Right ventricle myocardium superior (tissue), 1 donor: ENCODE data around the gene OR7D2. TPM values are rescaled to one million over a fixed set of nuclear protein-coding genes. Genes with fewer than 3 reads are reported as not detected.

Experiments used
- ATAC-seq: fragments of 200-7000 bp; cut with Tn5 transposase; one replicate; pipeline ENCODE4 v1.9.1; 2020; ENCODE audit warnings: mild to moderate bottlenecking; ENCODE audit not compliant: poor library complexity
- DNase-seq: peaks from one replicate; pipeline ENCODE4 v3.0.0-alpha.2; 2020
- intact Hi-C: fragments of 100-400 bp; cut with DNase I; formaldehyde crosslinking; loops from one replicate; pipeline ENCODE4 v1.11.2; 2022
- long read RNA-seq: library from polyadenylated mRNA; unstranded; transcript quantifications from one replicate; pipeline ENCODE4 v2.0.0, GENCODE V29; 2021
- total RNA-seq: library from RNA; stranded (reverse); fragmentation: NEBNext Ultra II Directional; extraction: Animal tissue kit (Norgen Biotek cat#: 25700); gene quantifications from one replicate; pipeline ENCODE4 v1.2.1, GENCODE V29; 2021
- donor health status: DM: no; HTN: yes; CAD: no; lungs with severe emphysema.

Gene OR7D2
- total RNA-seq, result 0.22 TPM
- long read RNA-seq, partial matches to known transcripts, result 0 of 1 reads
- long read RNA-seq, other reads (novel, unspliced or antisense), result 1 of 1 reads

DNA sequence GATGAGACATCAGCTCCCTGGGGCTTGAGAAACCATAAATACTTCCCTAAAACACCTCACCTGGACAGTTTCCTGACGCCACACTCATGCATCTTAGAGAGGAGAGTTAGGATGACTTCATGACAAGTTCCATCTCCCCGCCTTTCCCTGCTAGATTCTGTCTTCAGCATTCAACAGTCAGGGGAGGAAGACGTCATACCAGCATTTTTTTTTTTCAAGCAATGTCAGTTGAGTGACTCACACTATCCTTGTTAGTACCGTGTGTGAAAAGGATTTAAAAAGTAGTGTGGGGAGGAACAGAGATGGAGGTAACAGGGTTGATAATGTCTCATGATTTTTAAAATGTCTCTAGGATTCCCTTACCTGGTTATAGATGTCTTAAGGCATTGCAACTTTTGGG lies at the start of gene OR7D2:
Gene OR7D2 (plus strand): TSS at position 79 of the 400 bp plus-strand sequence. CDS start 6,803 bp downstream, outside the sequence.
- DNase-seq (no peak), ATAC-seq (no peak)
- intact Hi-C loops, result no loop called here

DNA sequence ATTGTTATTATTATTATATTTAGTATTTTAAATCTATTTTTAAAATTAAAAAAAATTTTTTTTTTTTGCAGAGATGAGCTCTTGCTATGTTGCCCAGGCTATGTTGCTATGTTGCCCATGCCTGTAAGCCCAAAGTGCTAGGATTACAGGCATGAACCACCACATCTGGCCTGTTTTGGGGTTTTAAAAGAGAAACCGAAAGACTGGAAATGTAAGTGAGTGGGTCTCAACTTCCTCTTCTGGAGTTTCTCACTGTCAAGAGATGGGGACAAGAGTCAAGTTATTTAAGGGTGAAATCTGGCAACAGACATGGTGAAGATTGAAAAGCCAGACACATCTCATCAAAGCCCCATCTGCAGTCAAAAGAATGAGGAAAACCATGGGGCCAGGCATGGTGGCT lies 47.8 kb upstream of the OR7D2 start:
- intact Hi-C loops, result no loop called here
- no peak for ATAC-seq

DNA sequence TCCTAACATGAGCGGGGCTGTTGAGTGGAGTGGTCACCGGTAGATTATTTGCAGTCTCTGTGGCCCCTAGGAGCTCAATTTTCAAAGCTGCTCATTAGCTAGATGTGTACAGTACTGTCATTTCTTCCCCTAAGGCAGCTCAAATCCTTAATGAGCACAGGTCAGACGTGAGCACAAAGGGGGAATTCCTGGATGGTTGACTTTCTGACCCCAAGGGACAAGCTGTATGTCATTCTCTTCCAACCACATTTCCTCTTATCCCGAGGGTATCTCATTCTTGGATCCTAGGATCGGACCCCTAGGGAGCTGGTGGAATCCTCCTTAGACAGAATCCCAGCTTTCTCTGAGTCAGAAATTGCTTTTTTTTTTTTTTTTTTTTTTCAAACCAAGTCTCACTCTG lies 46.4 kb upstream of the OR7D2 start:
- intact Hi-C loops, result no loop called here
- DNase-seq (no peak), ATAC-seq (no peak)

More for the DNA sequence above, 47.8 kb upstream of the OR7D2 start:
- DNase-seq, result no peak

DNA sequence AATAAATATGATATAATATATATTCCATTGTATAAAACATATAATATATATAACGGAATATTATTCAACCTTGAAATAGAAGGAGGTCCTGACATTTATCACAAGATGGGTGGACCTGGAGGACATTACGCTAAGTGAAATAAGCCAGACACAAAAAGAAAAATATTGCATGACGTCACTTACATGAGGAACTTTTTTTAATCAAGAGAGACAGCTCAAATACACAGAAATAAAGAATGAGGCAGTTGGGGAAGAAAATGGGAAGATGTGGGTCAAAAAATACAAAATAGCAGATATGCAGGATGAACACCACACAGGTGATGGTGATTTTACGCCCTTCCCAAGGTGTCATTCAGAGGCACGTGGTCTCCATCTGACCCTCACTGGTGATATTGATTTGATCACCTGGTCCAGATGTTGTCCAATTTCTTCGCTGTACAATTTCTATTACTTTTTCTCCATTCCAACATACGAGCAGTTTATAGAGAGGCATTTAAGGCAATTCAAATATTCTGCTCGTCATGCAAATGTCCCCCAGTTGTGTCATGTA lies 39.1 kb upstream of the OR7D2 start:
- ATAC-seq, result peak; percentile 10

DNA sequence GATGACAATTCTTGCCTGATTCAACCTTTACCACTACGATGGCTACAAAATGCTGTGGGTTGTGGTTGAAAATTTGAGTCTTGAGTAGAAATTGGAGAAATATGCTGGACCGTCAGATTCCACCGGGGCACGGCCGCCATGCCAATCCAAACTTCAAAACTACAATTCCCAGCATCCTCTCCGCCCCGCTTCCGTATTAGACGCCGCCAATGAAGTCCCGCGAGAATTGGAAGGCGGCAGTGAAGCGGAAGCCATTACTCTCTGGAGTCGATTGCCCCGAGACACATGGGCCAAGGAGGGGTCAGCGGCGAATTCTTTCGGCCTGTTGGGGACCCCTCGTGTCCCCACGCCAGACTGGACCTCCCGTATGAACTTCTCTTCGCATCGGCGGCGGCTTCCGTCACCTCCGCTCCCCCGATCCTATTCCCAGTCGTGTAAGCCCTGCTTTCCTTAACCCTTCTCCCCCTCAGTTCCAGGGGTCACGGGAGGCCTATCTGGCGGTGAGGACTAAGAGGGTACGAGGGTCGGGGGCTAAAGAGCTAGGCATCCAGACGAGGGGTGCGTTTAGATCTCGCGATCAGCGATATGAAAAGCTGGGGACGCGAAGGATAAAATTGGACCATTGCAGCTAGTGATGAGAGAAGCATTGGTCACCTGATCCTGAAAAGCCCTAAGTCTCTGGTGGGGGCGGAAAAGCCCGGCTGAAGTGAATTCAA lies 38.5 kb upstream of the OR7D2 start, which contains the start of gene ZNF317:
Gene ZNF317 (plus strand): TSS at position 239 of the 716 bp plus-strand sequence. CDS start 15,620 bp downstream, outside the sequence.
- ATAC-seq, result peak; percentile 99

More for the DNA sequence above, 39.1 kb upstream of the OR7D2 start:
- intact Hi-C loops, result loop anchor here (5.0 kb wide), 1 partner anchor 658 kb away; no protein-coding TSS in a partner anchor
- no peak for DNase-seq

DNA sequence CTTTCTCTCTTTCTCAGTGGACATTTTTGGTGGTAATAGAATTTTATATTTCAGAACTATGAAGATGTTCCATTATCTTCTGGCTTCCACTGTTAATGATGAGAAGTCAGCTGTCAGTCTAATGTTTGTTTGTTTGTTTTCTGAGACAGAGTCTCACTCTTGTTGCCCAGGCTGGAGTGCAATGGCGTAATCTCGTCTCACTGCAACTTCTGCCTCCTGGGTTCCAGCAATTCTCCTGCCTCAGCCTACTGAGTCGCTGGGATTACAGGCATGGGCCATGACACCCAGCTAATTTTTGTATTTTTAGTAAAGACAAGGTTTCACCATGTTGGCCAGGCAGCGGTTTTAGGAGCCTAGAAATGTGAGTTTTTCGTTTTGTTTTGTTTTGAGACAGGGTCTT lies 33.9 kb upstream of the OR7D2 start:
- intact Hi-C loops, result loop anchor here (5.0 kb wide), 1 partner anchor 652 kb away; no protein-coding TSS in a partner anchor
- no peak for ATAC-seq
- no peak for DNase-seq

More for the DNA sequence above, 38.5 kb upstream of the OR7D2 start, which contains the start of gene ZNF317:
- intact Hi-C loops, result loop anchor here (5.0 kb wide), 1 partner anchor 657 kb away; no protein-coding TSS in a partner anchor
- DNase-seq, result peak; percentile 96

DNA sequence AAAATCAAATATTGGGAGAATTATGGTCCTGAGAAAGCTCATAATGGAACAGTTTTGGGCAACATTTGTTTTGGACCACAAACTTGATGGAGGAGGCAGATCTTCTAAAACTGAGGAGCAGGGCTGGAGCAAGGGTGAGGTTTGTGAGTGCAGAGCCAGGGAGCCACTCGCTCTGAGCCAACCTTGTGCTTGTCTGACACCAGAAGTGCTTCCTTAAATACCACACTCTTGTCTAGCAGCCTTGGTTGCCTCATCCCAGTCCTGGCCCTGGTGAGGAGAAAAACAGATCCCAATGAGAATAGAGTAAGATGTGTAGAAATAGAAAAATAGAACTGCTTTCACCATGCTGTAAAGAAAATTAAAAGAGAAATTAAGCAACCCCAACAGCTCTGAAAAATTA lies 31.9 kb upstream of the OR7D2 start:
- ATAC-seq, result peak; percentile 64
- intact Hi-C loops, result no loop called here
- no peak for DNase-seq

DNA sequence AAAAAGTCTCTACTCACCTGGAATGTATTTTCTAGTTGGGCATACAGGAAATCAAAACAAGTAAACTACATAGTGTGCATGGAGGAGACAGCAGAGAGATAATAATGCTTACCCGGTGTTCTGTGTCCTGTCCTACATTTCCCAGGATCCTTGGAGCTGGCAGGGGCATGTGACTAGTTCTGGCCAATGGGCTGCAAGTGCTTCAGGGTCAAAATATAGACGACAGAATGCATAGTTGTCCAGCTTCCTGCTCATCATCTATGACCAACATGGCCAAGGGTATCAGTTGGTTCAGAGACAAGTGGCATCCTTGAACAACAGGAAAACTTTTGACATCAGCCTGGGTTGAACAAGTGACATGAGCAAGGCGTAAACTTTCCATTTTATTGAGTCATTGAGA lies 30.1 kb upstream of the OR7D2 start:
- DNase-seq, result no peak
- no peak for ATAC-seq
- intact Hi-C loops, result no loop called here

DNA sequence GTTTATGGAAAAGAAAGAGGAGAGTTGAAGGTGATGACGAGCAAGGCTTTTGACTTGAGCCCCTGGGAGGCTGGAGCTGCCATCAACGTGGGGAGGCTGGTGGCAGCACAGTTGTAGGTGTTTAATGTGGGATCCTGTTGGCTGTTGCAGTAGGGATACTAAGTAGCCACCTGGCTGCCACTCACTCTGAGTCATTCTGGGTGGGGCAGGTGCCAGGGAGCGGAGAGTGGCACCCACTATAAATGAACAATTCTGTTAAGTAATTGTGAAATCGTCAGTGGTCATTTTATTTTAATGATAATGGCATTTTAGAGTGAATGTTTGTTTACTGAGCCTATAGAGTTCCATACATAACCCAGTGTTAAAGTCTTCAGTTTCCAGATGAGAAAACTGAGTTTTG lies 28.8 kb upstream of the OR7D2 start:
- intact Hi-C loops, result no loop called here
- DNase-seq (no peak), ATAC-seq (no peak)

DNA sequence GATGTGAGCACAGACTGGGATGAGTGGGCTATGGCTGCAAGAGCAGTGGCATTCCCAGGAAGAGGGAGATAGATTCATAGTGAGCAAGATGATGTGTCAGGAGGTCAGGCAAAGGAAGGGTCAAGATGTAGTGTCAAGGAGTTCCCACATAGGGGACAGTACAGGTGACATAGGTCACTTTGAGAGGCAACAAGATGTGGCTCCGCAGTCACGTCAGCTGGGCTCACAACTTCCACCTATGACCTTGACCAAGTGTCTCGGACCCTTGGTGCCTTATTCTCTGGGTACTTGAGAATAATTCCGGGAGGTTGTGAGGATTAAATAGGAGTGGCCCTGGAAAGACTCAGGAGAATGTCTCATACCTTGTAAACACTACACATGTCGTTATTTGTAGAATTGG lies 28.1 kb upstream of the OR7D2 start:
- DNase-seq (no peak), ATAC-seq (no peak)
- intact Hi-C loops, result no loop called here

DNA sequence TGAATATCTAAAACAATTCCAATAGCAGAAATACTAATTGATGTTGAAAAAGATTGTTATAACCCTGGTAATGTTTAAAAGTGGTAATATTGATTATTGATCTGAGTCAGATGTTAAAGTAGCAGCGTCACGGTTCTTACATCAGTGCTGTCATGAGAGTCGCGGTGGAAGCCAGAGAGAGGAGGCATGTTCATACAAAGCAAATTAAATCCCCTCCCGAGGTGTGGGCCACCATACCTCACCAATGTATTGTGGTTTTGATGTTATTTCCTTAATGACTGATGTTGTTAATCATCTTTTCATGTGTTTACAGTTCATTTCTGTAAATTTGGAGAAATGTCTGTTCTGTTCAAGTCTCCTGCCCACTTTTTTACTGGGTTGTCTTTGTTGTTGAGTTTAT lies 27.4 kb upstream of the OR7D2 start:
- intact Hi-C loops, result no loop called here
- no peak for ATAC-seq
- no peak for DNase-seq

DNA sequence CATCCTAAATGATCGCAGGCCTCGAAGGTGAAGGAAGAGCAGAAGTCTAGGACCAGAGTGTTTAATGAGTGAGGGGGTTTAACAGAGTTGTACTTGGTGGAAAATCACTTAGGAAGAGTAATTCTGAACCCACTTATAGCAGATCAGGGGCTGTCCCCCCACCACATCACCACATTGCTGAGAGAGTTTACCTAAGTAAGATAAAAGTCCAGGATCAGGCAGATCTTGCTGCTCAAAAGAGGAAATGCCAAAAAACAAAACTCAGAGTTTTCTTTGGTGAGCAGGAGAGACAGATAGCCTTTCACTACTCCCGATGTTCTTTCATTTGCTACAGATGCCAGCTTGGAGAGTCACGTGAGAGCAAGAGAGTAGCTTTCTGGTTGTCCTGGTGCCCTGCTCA lies 23.2 kb upstream of the OR7D2 start:
- DNase-seq, result no peak
- no peak for ATAC-seq
- intact Hi-C loops, result no loop called here

DNA sequence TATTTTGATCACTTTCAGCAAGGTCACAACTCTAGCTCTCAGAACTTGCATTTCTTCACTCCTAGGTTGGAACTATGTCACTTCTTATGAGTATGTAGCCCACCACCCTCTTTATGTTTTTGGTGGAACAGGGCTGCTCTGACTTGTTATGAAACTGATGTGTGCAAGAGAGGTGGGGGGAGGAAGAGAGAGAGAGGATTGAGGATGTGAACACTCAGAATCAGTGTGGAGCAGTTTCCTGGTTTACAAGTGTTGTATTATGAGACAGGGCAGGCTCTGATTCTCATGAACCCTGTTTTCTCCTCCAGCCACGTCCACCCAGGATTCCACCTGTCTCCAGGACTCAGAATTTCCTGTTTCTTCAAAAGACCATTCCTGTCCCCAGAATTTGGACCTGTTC lies 22.5 kb upstream of the OR7D2 start:
- no peak for DNase-seq
- no peak for ATAC-seq
- intact Hi-C loops, result no loop called here

DNA sequence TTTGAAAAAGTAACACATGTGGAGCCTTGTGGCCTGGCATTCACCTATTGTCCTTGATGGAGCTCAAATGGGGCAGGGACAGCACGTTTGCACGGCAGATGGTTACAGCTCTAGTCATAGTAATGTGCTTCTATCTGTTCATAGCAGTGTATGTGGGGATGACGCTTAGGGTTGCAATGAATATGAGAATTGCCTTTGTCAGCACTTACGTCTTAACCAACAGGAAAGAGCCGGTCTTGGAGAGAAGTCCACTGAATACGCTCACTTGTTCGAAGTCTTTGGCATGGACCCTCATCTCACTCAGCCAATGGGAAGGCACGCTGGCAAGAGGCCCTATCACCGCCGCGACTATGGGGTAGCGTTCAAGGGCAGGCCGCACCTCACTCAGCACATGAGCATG lies 18.9 kb upstream of the OR7D2 start:
- ATAC-seq (no peak), DNase-seq (no peak)
- intact Hi-C loops, result no loop called here

DNA sequence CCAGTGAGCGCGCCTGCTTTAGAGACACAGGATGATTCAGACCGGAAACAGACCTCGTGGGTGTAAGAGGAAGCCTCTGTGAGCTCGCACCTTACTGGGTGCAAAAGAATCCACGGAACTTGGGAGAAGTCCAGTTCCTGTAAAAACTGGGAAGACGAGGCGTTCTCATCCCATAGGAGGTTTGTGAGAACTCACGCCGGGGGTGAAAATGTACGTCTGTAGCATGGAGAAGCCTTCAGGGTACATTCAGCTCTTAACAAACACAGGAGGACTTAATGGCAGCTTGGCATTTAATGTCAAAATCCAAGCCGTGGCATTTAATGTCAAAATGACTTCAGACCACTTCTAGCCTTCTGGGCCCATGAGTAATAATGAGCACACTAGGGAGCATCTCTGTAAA lies 17.4 kb upstream of the OR7D2 start:
- DNase-seq (no peak), ATAC-seq (no peak)
- intact Hi-C loops, result no loop called here

DNA sequence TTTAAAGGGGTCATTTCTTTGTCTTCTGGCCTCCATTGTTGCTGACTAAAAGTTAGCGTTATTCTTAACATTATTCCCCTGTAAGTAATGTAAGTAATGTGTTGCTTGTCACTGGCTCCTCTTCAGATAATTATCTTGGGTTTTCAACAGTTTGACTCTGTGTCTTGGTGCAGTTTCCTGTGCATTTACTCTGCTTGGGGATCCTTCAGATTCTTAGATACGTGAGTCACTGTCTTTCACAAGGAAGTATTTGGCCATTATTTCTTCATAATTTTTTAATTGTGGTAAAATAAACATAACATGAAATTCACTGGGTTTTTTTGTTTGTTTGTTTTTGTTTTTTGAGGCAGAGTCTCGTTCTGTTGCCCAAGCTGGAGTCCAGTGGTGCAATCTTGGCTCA lies 13.5 kb upstream of the OR7D2 start:
- DNase-seq (no peak), ATAC-seq (no peak)
- intact Hi-C loops, result no loop called here

DNA sequence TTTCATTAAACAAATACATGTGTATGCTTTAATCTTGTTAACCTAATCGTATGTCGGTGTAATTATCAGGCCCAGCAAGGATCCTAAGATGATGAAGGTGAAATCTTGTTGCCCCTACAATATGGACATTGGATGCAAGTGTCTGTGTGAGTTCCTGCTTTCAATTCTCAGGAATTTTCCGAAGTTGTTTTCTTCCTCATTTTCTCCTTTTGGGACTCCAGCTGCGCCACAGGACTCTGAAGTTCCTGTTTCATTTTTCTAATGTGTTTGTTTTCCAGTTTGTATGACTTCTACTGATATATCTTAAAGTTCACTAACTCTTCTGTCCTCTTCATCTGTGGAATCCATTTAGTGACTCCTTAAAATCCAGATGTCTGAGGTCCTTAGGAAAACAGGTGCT lies 11.9 kb upstream of the OR7D2 start:
- ATAC-seq (no peak), DNase-seq (no peak)
- intact Hi-C loops, result no loop called here

DNA sequence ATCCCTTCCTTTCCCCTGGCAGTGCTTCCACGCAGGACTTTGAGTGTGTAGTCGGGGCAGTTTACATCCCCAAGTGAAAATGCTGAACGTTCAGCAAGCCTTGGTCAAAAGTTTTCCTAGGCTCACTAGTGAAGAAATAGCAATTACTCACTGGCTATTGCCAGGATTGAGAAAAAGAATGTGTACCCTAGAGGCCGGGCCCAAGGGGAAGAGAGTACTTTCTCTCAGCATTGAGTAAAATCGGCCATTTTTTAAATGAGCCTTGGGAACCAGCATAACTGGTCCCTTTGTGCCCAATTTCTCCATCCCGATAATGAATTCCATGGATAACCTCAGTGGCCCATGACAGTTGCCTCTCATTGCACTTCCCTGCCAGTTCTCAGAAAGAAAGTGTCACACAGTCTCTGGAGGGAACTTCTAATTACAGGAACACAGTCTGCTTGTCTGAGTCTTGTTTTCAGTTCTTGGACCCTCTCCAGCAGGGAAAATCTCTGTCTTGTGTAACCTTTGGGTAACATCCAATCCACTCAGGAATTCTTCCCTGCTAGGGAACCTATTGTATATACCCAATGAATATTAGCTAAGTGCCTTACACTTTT lies 7.3 kb upstream of the OR7D2 start:
- intact Hi-C loops, result no loop called here
- no peak for ATAC-seq

DNA sequence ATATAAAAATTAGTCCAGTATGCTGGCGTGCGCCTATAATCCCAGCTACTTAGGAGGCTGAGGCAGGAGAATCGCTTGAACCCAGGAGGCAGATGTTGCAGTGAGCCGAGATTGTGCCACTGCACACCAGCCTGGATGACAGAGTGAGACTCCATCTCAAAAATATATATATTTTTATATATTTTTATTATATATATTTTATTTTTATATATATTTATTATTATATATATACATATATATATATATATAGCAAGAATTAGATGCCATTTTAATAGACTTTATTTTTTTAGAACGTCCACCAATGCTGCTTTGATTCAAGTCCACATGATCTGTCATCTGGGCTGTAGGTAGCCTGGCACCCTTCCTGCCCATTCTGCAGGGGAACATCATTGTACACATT lies 3.5 kb upstream of the OR7D2 start:
- DNase-seq, result no peak
- no peak for ATAC-seq
- intact Hi-C loops, result no loop called here

More for the DNA sequence above, 7.3 kb upstream of the OR7D2 start:
- no peak for DNase-seq

DNA sequence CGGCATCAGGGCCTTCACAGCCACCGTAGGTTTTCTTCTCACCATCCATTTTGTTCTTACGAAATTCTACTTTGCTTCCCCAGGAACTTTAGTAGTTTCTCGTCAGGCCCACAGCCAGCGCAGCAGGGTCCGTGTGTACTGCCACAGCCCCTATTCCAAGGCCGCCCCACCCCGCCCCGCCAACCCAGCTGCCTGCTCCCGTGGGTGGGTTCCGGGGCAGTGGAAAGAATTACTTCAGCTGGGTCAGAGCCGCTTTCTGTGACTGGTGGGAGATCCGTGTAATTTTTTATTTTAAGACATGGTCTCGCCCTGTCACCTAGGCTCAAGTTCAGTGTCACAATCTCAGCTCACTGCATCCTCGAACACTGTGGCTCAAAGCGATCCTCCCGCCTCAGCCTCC lies 4.2 kb downstream of the OR7D2 start:
- DNase-seq, result no peak
- ATAC-seq, result no peak
- intact Hi-C loops, result no loop called here
